D721Med (cell line): Measurements from ENCODE around the gene TOP3B.

Experiments
- DNase-seq: peaks from one replicate; pipeline ENCODE4 v3.0.0; 2011; ENCODE audit warnings: low spot score; ENCODE audit not compliant: insufficient read length
- FAIRE-seq: peaks from 2 replicates; lab custom pipeline; 2011; peaks lifted over from hg19 to GRCh38; lab: Jason Lieb, UNC
- CTCF ChIP-seq: IDR thresholded peaks from 2 replicates; pipeline ENCODE4 v1.5.1; 2012; ENCODE audit warnings: mild to moderate bottlenecking, control low read depth; ENCODE audit not compliant: insufficient read depth; ENCODE audit errors: missing control alignments

Gene TOP3B

DNA sequence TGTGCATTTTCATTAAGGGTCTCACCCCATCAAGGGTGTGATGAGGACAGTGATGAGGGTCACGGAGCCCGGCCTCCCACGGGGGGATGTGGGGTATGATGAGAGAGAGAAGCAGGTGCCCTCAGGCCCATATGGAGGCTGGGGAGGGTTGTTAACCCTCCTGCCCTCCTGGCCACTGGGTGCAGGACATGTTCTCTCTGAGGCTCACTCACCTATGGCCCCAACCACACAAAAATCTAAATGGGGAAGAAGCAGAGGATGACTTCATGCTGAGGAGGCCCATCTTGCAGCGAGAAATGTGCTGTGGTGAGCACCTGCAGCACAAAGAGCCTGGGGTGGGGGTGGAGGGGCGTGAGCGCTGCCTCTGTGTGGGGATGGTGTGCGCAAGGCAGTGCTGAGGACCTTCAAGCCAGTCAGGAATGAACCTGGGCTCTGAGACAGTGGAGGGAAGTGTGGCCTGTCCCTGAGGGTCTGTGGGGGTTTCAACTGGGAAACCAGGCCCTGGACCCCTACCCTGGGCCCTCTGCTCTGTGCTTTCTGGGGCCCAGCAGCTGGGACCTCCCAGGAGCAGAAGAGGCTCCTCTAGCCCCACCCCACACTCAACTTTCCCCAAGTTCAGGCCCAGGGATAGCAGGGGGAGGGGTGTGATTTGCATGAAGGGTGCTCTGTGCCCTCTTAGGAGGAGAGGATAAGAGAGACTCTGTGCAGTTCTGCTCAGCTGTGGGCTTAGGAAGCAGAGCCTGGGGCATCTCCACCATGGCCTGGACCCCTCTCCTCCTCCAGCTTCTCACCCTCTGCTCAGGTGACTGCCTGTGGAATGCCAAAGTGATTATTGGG is 43.0 kb upstream of the TOP3B start:
- no peak for FAIRE-seq
- TF ChIP-seq CTCF, result no peak
- no peak for DNase-seq

DNA sequence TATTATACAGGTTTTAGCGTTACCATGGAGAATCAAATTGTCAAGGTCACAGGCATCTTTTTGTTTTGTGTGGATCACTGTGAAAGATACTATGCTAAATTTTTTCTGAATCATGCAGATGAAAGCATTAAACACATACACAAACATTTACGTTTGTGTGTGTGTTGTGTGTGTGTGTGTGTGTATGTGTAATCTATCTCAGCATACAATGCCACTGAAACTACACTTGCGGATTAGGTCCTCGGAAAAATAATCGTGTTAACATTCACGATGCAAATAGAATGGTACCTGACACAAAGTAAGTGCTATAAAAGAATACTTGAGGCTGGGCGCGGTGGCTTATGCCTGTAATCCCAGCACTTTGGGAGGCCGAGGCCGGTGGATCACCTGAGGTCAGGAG is 41.9 kb upstream of the TOP3B start:
- no peak for DNase-seq
- FAIRE-seq, result no peak
- TF ChIP-seq CTCF, result no peak

DNA sequence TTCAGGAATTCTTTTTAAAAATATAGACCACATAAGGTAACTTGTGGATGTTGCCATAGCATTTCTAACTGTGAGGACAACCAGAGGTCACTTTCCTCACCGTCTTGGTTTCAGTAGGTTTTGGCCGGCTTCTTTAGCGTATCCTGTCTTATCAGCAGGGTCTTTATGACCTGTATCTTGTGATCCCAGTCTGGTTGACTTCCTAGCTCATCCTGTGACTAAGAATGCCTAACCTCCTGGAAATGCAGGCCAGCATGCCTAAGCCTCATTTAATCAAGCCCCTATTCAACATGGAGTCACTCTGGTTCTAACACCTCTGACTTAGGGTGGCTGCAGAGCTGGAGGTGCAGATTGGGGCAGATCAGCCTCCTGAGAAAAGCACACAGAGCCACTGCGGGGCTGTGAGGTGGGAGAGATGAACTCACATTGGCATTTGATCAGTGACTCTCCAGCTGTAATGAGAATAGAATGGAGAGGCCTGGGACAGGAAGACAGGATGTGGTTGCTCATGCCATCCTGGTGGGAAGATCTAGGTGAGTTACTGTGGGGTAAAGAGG is 41.1 kb upstream of the TOP3B start:
- FAIRE-seq (no peak), DNase-seq (no peak)
- no peak for TF ChIP-seq CTCF

GRCh38 chr22:22022947-22023534 is 40.5 kb upstream of the TOP3B start:
- FAIRE-seq, result no peak
- TF ChIP-seq CTCF, result no peak

DNA sequence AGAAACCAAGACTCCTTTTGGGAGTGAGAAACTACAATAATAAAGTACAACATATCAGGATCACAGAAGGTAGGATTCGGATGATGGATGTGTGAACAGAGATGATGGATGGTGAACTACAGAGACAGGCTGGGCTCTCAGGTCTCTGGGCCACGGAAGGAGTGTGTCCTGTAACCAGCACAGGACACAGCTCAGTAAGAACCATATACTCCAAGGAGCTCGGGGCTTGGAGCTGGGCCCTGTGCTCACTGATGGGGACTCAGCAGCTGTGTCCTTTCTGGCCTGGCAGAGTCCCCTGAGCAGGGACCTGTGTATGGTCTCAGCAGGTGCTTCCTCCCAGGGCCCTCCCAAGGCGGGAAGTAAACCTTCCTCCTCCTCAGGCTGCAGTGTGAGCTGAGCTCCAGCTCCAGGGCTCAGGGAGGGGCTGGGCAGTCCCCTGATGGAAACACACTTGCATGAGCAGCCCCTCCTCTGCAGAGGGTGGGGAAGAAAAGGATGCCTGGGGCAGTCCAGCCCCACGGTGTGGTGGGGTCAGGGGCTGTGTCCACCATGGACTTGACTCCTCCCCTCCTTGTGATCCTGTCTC is 39.8 kb upstream of the TOP3B start:
- FAIRE-seq (no peak), DNase-seq (no peak)
- no peak for TF ChIP-seq CTCF

More at GRCh38 chr22:22022947-22023534, 40.5 kb upstream of the TOP3B start:
- no peak for DNase-seq

DNA sequence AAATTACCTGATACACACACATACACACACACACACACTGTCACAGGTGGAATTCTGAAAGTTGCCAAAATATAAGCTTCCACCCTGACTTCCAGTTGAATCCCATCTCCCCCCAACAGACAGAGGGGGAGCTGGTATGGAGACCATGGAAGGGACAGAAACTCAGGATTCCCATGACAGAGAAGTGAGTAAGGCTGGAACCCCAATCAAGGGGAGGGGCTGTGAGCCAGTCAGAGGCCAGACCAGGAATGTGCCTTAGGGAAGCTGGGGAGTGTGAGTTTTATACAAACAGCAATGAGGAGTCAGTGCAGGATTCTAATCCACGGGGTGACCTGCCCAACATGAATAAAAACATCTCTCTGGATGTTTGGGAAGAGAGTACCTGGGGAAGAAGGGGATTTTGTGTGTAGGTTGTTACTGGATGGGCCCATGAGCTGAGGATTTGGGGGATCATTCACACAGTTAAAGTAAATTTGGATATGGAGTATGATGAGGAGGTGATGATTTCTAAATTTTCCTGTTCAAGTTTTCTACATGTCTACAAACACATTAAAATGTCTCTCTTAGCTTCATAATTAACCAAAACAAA is 38.7 kb upstream of the TOP3B start:
- no peak for DNase-seq
- no peak for TF ChIP-seq CTCF
- no peak for FAIRE-seq
